ENCODE measurements around the gene MKNK2.

The MKNK2 gene

DNA sequence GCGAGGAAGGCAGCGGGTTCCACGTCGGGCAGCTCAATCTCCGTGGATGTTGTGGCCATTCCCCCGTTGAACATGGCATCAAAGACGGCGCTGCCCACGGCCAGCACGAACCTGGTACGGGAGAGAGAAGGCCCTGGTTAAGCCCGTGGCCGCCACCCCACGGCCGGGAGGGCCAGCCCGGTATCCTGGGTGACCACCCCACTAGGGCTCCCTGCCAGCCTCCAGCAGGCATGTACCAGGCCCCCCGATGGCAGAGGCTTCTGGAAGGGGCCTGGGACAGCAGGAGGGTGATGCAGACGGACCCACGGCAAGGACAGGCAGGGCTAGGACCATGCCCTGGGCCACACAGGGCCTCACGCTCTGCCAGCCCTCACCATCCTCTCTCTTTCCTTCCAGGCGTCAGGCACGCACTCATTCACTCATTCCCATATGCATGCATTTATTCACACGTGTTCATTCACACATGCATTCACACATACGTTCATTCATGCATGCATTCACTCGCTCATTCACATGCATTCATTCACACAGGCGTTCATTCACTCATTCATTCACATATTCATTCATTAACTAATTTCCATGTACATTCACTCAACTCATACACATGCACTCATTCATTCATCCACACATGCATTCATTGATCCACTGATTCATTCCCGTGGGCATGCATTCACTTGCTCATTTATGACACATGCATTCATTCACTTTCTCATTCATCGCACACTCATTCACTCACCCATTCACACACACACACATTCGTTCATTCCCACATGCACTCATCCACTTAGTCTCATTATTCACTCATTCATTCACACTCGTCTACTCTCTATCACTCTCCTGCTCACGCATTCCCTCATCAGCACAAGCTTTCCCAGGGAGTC is 53.5 kb downstream of the MKNK2 start:
- TF ChIP-seq RAD21 (IDR thresholded peaks at IDR 0.05; ENCODE audit: low read depth), result no peak
- TF ChIP-seq TCF12 (IDR thresholded peaks at IDR 0.05; ENCODE audit: low read depth), result no peak
- TF ChIP-seq FOXM1 (IDR thresholded peaks at IDR 0.05; ENCODE audit: borderline replicate concordance, low read depth), result no peak
- TF ChIP-seq EP300 (IDR thresholded peaks at IDR 0.05; ENCODE audit: borderline replicate concordance), result no peak
- TF ChIP-seq TAF1 (IDR thresholded peaks at IDR 0.05; ENCODE audit: low read depth), result no peak
- TF ChIP-seq, protein P1, sequence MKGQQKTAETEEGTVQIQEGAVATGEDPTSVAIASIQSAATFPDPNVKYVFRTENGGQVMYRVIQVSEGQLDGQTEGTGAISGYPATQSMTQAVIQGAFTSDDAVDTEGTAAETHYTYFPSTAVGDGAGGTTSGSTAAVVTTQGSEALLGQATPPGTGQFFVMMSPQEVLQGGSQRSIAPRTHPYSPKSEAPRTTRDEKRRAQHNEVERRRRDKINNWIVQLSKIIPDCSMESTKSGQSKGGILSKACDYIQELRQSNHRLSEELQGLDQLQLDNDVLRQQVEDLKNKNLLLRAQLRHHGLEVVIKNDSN (IDR thresholded peaks at IDR 0.05), result no peak
- TF ChIP-seq NFIC (IDR thresholded peaks at IDR 0.05), result no peak
- no peak for TF ChIP-seq ZBTB7A (IDR thresholded peaks at IDR 0.05; ENCODE audit: low read depth)
- TF ChIP-seq, protein P2, sequence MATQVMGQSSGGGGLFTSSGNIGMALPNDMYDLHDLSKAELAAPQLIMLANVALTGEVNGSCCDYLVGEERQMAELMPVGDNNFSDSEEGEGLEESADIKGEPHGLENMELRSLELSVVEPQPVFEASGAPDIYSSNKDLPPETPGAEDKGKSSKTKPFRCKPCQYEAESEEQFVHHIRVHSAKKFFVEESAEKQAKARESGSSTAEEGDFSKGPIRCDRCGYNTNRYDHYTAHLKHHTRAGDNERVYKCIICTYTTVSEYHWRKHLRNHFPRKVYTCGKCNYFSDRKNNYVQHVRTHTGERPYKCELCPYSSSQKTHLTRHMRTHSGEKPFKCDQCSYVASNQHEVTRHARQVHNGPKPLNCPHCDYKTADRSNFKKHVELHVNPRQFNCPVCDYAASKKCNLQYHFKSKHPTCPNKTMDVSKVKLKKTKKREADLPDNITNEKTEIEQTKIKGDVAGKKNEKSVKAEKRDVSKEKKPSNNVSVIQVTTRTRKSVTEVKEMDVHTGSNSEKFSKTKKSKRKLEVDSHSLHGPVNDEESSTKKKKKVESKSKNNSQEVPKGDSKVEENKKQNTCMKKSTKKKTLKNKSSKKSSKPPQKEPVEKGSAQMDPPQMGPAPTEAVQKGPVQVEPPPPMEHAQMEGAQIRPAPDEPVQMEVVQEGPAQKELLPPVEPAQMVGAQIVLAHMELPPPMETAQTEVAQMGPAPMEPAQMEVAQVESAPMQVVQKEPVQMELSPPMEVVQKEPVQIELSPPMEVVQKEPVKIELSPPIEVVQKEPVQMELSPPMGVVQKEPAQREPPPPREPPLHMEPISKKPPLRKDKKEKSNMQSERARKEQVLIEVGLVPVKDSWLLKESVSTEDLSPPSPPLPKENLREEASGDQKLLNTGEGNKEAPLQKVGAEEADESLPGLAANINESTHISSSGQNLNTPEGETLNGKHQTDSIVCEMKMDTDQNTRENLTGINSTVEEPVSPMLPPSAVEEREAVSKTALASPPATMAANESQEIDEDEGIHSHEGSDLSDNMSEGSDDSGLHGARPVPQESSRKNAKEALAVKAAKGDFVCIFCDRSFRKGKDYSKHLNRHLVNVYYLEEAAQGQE (IDR thresholded peaks at IDR 0.05; ENCODE audit: low read depth), result no peak
- no peak for TF ChIP-seq YY1 (IDR thresholded peaks at IDR 0.05; ENCODE audit: low read depth)
- no peak for TF ChIP-seq CEBPB (IDR thresholded peaks at IDR 0.05)

DNA sequence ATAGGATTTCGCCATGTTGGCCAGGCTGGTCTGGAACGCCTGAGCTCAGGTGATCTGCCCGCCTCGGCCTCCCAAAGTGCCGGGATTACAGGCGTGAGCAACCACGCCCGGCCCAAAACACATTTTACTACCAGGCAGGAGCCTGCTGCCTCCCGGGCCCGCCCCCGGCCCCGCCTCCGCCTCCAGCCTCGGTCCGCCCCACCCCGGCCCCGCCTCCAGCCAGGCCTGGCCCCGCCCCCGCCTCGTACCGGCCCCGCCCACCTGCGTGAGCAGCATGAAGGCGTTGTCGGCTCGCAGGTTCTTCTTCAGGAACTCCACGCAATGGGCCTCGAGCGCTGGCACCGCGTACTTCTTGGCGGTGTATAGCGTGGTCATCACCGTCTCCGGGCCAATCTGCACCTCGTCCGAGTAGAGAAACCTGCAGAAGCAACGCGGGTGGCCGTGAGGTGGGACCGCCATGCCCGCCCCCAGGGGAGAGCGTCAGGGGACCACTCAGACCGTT is 58.2 kb downstream of the MKNK2 start:
- TF ChIP-seq CREB1 (IDR thresholded peaks at IDR 0.05; ENCODE audit: low read depth) (no peak), TAF1 (IDR thresholded peaks at IDR 0.05; ENCODE audit: low read depth) (no peak), FOXM1 (IDR thresholded peaks at IDR 0.05; ENCODE audit: borderline replicate concordance, low read depth) (no peak), RAD21 (IDR thresholded peaks at IDR 0.05; ENCODE audit: low read depth) (no peak), TEAD4 (IDR thresholded peaks at IDR 0.05) (no peak), YY1 (IDR thresholded peaks at IDR 0.05; ENCODE audit: low read depth) (no peak), ZBTB7A (IDR thresholded peaks at IDR 0.05; ENCODE audit: low read depth) (no peak), EP300 (IDR thresholded peaks at IDR 0.05; ENCODE audit: borderline replicate concordance) (no peak), CEBPB (IDR thresholded peaks at IDR 0.05) (no peak), NFIC (IDR thresholded peaks at IDR 0.05) (no peak), EGR1 (IDR thresholded peaks at IDR 0.05) (no peak), TCF12 (IDR thresholded peaks at IDR 0.05; ENCODE audit: low read depth) (no peak)
- TF ChIP-seq, protein P1 (IDR thresholded peaks at IDR 0.05), result no peak
- TF ChIP-seq, protein P3, sequence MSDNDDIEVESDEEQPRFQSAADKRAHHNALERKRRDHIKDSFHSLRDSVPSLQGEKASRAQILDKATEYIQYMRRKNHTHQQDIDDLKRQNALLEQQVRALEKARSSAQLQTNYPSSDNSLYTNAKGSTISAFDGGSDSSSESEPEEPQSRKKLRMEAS (IDR thresholded peaks at IDR 0.05), result no peak
- TF ChIP-seq, protein P2 (IDR thresholded peaks at IDR 0.05; ENCODE audit: low read depth), result no peak

DNA sequence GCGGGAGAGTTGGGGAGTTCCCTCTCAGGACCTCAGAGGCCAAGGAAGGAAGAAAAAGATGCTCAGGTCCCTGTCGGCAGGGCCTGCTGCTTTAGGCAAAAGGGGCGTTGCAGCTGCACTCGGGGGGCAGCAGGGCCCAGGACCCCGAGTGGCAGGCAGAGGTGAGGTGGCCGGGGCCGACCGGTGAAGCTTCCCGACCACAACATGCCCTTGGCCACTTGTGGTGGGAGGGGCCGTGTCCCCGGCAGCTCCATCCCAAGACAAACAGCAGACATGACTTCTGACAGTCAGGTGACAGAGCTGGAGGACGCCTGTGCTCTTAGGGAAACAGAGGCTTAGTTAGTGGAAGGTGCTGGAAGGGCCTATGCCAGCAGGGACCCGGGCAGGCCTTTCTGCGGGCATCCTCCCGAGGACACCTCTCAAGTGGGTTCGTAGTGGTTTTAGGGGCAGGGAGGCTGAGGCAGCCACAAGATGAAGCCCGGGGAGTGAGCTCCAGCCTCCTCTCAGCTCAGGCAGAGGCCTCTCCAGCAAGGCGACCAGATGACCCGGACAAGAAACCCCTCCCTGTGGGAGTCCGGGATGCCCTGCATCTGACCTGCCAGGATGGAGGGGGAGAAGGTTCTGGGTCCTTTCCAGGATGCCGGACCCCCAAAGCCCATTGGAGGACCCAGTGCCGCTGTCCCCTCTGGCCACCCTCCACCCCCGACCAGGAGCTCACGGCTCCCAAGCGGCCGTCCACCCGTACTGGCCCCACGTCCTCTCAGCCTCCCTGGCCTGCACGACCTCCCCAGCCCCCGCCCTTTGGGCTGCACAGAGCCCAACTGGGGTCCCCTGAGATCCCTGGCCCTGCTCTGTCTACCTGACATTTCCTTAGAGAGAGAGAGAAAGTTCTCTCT is 59.8 kb downstream of the MKNK2 start:
- no peak for TF ChIP-seq CEBPB (IDR thresholded peaks at IDR 0.05)
- no peak for TF ChIP-seq TEAD4 (IDR thresholded peaks at IDR 0.05)
- TF ChIP-seq RAD21 (IDR thresholded peaks at IDR 0.05; ENCODE audit: low read depth), result no peak
- no peak for TF ChIP-seq ZBTB7A (IDR thresholded peaks at IDR 0.05; ENCODE audit: low read depth)
- TF ChIP-seq TAF1 (IDR thresholded peaks at IDR 0.05; ENCODE audit: low read depth), result no peak
- no peak for TF ChIP-seq TCF12 (IDR thresholded peaks at IDR 0.05; ENCODE audit: low read depth)
- TF ChIP-seq, protein P2 (IDR thresholded peaks at IDR 0.05; ENCODE audit: low read depth), result no peak
- TF ChIP-seq EP300 (IDR thresholded peaks at IDR 0.05; ENCODE audit: borderline replicate concordance), result no peak

Measured in Ishikawa (cell line).